HCT116 (cell line): ENCODE results near the gene TTC38. TPM values are rescaled to one million over a fixed set of nuclear protein-coding genes. Genes with fewer than 3 reads are reported as not detected.

ENCODE experiments used
- ATAC-seq: fragments of 200-7000 bp; cut with Tn5 transposase; 2 replicates; pipeline ENCODE4 v1.9.1; 2020; ENCODE audit warnings: mild to moderate bottlenecking, moderate library complexity
- BruUV-seq: library from RNA; stranded (reverse); fragments of 400-500 nt; replicated peaks from 2 replicates; lab custom pipeline; 2021; lab: Mats Ljungman, UMichigan
- CTCF ChIA-PET: fragments of 300-600 bp; sonication (Branson Sonifier 250); formaldehyde crosslinking; loops from one replicate; lab custom pipeline; 2021; ENCODE audit warnings: antibody characterized with exemption; lab: Charles Lee
- POLR2A ChIA-PET: fragments of 300-600, 350-600 bp; sonication (Branson Sonifier 250); formaldehyde crosslinking; loops from one replicate; lab custom pipeline; 2021; ENCODE audit warnings: antibody characterized with exemption; lab: Charles Lee
- RAD21 ChIA-PET, 2 experiments: fragments of 300-600 bp; sonication (Branson Sonifier 250); formaldehyde crosslinking; loops; one replicate each; lab custom pipeline; 2023; ENCODE audit warnings: low total read pairs in 2 of 2; ENCODE audit not compliant: uncharacterized antibody in 2 of 2, unreplicated experiment in 2 of 2, low non-redundant PET in 1 of 2; lab: Charles Lee
- DNase-seq: peaks from one replicate; pipeline ENCODE4 v3.0.0-alpha.2; 2010; ENCODE audit warnings: low read depth, low spot score
- H2AFZ ChIP-seq: fragments of 200-600 bp; shearing (Covaris generic), sonication (generic); 2 replicates; pipeline ENCODE4 v1.6.1; 2017; ENCODE audit warnings: low read depth, mixed run types, mixed read lengths, antibody characterized with exemption, low read length; ENCODE audit not compliant: poor library complexity, severe bottlenecking
- H3K27ac ChIP-seq: 2 replicates; pipeline ENCODE4 v1.5.1; 2012; ENCODE audit warnings: low read depth, low read length
- H3K27me3 ChIP-seq: fragments of 200-600 bp; sonication (generic); 2 replicates; pipeline ENCODE4 v1.6.1; 2016; ENCODE audit warnings: mixed run types, low read length, mixed read lengths; ENCODE audit not compliant: insufficient read depth
- H3K36me3 ChIP-seq, 2 experiments: fragments of 200-500 bp in 1 of 2; fragments of 200-600 bp in 1 of 2; sonication (Bioruptor generic) in 1 of 2; sonication (generic) in 1 of 2; 2 replicates each; pipeline versions ENCODE4 v1.5.1 to v1.6.1; 2014 to 2016; ENCODE audit warnings: low read length in 2 of 2, inconsistent platforms in 1 of 2, mixed read lengths in 1 of 2, mixed run types in 1 of 2; ENCODE audit not compliant: insufficient read depth in 2 of 2, control insufficient read depth in 1 of 2
- H3K4me1 ChIP-seq, 2 experiments: fragments of 200-600 bp in 1 of 2; sonication (generic) in 1 of 2; 2 replicates each; pipeline versions ENCODE4 v1.5.1 to v1.6.1; 2012 to 2017; ENCODE audit warnings: low read length in 2 of 2, inconsistent platforms in 1 of 2, mild to moderate bottlenecking in 1 of 2, mixed read lengths in 1 of 2, mixed run types in 1 of 2, moderate library complexity in 1 of 2; ENCODE audit not compliant: insufficient read depth in 2 of 2, control insufficient read depth in 1 of 2
- H3K4me2 ChIP-seq: fragments of 200-600 bp; sonication (generic); 2 replicates; pipeline ENCODE4 v1.6.1; 2017; ENCODE audit warnings: mixed run types, low read length, mixed read lengths
- H3K4me3 ChIP-seq, 2 experiments: fragments of 200-600 bp in 1 of 2; sonication (generic) in 1 of 2; replicated peaks in 1 of 2; 2 replicates each; pipeline ENCODE4 v1.5.1; 2011 to 2016; ENCODE audit warnings: low read length in 2 of 2, control low read depth in 1 of 2, low read depth in 1 of 2, mild to moderate bottlenecking in 1 of 2, mixed read lengths in 1 of 2, mixed run types in 1 of 2
- H3K79me2 ChIP-seq: fragments of 200-600 bp; sonication (generic); 2 replicates; pipeline ENCODE4 v1.6.1; 2017; ENCODE audit warnings: mild to moderate bottlenecking, mixed run types, low read length, moderate library complexity, mixed read lengths; ENCODE audit not compliant: insufficient read depth
- H3K9ac ChIP-seq: fragments of 200-600 bp; sonication (generic); 2 replicates; pipeline ENCODE4 v1.6.1; 2016; ENCODE audit warnings: low read length, mixed read lengths
- H3K9me2 ChIP-seq: fragments of 200-600 bp; sonication (generic), shearing (Covaris generic); 2 replicates; pipeline ENCODE4 v1.6.1; 2017; ENCODE audit warnings: mixed run types, mild to moderate bottlenecking, moderate library complexity; ENCODE audit not compliant: insufficient read depth
- H3K9me3 ChIP-seq, 2 experiments: fragments of 200-500 bp in 1 of 2; fragments of 200-600 bp in 1 of 2; sonication (Bioruptor generic) in 1 of 2; sonication (generic) in 1 of 2; 2 replicates each; pipeline ENCODE4 v1.6.1; 2014 to 2017; ENCODE audit warnings: low read length in 2 of 2, mixed read lengths in 2 of 2, inconsistent platforms in 1 of 2, low read depth in 1 of 2, mild to moderate bottlenecking in 1 of 2, mixed run types in 1 of 2, moderate library complexity in 1 of 2; ENCODE audit not compliant: control insufficient read depth in 1 of 2, insufficient read depth in 1 of 2
- H4K20me1 ChIP-seq: fragments of 200-600 bp; sonication (generic), shearing (Covaris generic); 2 replicates; pipeline ENCODE4 v1.6.1; 2017; ENCODE audit warnings: mixed run types, mild to moderate bottlenecking, moderate library complexity; ENCODE audit not compliant: insufficient read depth
- CBX3 ChIP-seq: IDR thresholded peaks from 2 replicates; pipeline ENCODE4 v1.6.1; 2012; ENCODE audit warnings: low read depth
- EZH2phosphoT487 ChIP-seq: fragments of 200-600 bp; IDR thresholded peaks from 2 replicates; pipeline ENCODE4 v1.6.1; 2018; ENCODE audit warnings: antibody characterized with exemption, borderline replicate concordance
- SIN3A ChIP-seq: IDR thresholded peaks from 2 replicates; pipeline ENCODE4 v1.6.1; 2012; ENCODE audit warnings: low read depth
- TCF7L2 ChIP-seq: IDR thresholded peaks from 2 replicates; pipeline ENCODE4 v1.7.0; 2011; ENCODE audit warnings: borderline replicate concordance, inconsistent platforms; ENCODE audit not compliant: insufficient read depth, insufficient read length; ENCODE audit errors: extremely low read depth
- YY1 ChIP-seq: IDR thresholded peaks from 2 replicates; pipeline ENCODE4 v1.6.1; 2011; ENCODE audit warnings: low read length, low read depth, moderate library complexity, mild to moderate bottlenecking; ENCODE audit not compliant: insufficient replicate concordance; ENCODE audit errors: extremely low read depth
- intact Hi-C: fragments of 100-400 bp; cut with micrococcal nuclease; formaldehyde crosslinking; loops from 2 replicates; pipeline ENCODE4 v1.10.0; 2022
- total RNA-seq: library from RNA; stranded (reverse); gene quantifications from one replicate; pipeline ENCODE4 v1.2.1, GENCODE V29; 2021; ENCODE audit not compliant: unreplicated experiment
- TF ChIP-seq, protein P1 (sequence below): IDR thresholded peaks from 2 replicates; pipeline ENCODE4 v1.6.1; 2012
- TF ChIP-seq, protein P2 (sequence below): IDR thresholded peaks from 2 replicates; pipeline ENCODE4 v1.6.1; 2012; ENCODE audit warnings: low read depth
- TF ChIP-seq, protein P3 (sequence below): IDR thresholded peaks from 2 replicates; pipeline ENCODE4 v1.6.1; 2011; ENCODE audit warnings: mild to moderate bottlenecking, low read length, moderate library complexity; ENCODE audit not compliant: insufficient replicate concordance; ENCODE audit errors: extremely low read depth

Gene TTC38
- total RNA-seq, 1 experiment from 2014 or later, result 22.9 TPM

DNA sequence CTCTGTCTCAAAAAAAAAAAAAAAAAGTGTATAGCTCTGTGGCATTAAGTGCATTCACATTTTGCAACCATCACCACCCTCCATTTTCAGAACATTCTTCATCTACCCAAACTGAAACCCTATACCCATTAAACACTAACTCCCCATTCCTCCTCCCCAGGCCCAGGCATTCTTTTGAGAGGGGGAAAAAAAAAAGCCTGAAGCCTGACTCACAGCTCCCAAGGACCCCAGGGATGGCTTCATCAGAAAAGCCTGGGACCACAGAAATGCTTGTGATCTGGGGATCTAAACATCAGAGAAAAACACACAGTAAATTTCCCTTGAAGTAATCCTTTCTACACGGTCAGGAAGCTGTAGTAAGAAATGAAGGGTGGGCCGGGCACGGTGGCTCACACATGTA is 18.2 kb downstream of the TTC38 start:
- Histone ChIP-seq H3K36me3 (peaks cover 20 to 24% of the 10 kb centered on the region in 2 experiments; a peak in 3 of 4 replicates), H3K79me2 (no peaks in the 10 kb centered on the region), H3K4me3 (no peak overlapping the region), H3K27ac (no peak overlapping the region), H2AFZ (no peak overlapping the region), H4K20me1 (no peaks in the 10 kb centered on the region), H3K9me2 (no peaks in the 10 kb centered on the region), H3K27me3 (no peaks in the 10 kb centered on the region), H3K4me1 (no peaks in the 10 kb centered on the region), H3K4me2 (no peak overlapping the region), H3K9me3 (no peaks in the 10 kb centered on the region), H3K9ac (no peak overlapping the region)
- intact Hi-C loops, result no loop called here
- ATAC-seq, result no peak
- ChIA-PET POLR2A (no interaction called here), CTCF (interaction anchor here (1.2 kb wide), 1 partner anchor 280 kb away, joined by 3 read pairs; no protein-coding TSS in a partner anchor), RAD21 (no interaction called here)
- DNase-seq, result no peak
- TF ChIP-seq, protein P1, sequence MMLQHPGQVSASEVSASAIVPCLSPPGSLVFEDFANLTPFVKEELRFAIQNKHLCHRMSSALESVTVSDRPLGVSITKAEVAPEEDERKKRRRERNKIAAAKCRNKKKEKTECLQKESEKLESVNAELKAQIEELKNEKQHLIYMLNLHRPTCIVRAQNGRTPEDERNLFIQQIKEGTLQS, result no peak
- TF ChIP-seq TCF7L2, result no peak
- TF ChIP-seq, protein P2, sequence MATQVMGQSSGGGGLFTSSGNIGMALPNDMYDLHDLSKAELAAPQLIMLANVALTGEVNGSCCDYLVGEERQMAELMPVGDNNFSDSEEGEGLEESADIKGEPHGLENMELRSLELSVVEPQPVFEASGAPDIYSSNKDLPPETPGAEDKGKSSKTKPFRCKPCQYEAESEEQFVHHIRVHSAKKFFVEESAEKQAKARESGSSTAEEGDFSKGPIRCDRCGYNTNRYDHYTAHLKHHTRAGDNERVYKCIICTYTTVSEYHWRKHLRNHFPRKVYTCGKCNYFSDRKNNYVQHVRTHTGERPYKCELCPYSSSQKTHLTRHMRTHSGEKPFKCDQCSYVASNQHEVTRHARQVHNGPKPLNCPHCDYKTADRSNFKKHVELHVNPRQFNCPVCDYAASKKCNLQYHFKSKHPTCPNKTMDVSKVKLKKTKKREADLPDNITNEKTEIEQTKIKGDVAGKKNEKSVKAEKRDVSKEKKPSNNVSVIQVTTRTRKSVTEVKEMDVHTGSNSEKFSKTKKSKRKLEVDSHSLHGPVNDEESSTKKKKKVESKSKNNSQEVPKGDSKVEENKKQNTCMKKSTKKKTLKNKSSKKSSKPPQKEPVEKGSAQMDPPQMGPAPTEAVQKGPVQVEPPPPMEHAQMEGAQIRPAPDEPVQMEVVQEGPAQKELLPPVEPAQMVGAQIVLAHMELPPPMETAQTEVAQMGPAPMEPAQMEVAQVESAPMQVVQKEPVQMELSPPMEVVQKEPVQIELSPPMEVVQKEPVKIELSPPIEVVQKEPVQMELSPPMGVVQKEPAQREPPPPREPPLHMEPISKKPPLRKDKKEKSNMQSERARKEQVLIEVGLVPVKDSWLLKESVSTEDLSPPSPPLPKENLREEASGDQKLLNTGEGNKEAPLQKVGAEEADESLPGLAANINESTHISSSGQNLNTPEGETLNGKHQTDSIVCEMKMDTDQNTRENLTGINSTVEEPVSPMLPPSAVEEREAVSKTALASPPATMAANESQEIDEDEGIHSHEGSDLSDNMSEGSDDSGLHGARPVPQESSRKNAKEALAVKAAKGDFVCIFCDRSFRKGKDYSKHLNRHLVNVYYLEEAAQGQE, result no peak
- TF ChIP-seq CBX3, result no peak
- no peak for TF ChIP-seq SIN3A
- no peak for TF ChIP-seq YY1
- TF ChIP-seq EZH2phosphoT487, result no peak
- TF ChIP-seq, protein P3, sequence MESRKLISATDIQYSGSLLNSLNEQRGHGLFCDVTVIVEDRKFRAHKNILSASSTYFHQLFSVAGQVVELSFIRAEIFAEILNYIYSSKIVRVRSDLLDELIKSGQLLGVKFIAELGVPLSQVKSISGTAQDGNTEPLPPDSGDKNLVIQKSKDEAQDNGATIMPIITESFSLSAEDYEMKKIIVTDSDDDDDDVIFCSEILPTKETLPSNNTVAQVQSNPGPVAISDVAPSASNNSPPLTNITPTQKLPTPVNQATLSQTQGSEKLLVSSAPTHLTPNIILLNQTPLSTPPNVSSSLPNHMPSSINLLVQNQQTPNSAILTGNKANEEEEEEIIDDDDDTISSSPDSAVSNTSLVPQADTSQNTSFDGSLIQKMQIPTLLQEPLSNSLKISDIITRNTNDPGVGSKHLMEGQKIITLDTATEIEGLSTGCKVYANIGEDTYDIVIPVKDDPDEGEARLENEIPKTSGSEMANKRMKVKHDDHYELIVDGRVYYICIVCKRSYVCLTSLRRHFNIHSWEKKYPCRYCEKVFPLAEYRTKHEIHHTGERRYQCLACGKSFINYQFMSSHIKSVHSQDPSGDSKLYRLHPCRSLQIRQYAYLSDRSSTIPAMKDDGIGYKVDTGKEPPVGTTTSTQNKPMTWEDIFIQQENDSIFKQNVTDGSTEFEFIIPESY, result no peak
- no TSS peak for BruUV-seq
